OCI-M2 (cell line): ENCODE measurements around the gene REXO1.

Experiments used
- DNase-seq: peaks from one replicate; lab custom pipeline; 2025; ENCODE audit not compliant: unreplicated experiment; lab: John Stamatoyannopoulos, UW

The REXO1 gene

DNA sequence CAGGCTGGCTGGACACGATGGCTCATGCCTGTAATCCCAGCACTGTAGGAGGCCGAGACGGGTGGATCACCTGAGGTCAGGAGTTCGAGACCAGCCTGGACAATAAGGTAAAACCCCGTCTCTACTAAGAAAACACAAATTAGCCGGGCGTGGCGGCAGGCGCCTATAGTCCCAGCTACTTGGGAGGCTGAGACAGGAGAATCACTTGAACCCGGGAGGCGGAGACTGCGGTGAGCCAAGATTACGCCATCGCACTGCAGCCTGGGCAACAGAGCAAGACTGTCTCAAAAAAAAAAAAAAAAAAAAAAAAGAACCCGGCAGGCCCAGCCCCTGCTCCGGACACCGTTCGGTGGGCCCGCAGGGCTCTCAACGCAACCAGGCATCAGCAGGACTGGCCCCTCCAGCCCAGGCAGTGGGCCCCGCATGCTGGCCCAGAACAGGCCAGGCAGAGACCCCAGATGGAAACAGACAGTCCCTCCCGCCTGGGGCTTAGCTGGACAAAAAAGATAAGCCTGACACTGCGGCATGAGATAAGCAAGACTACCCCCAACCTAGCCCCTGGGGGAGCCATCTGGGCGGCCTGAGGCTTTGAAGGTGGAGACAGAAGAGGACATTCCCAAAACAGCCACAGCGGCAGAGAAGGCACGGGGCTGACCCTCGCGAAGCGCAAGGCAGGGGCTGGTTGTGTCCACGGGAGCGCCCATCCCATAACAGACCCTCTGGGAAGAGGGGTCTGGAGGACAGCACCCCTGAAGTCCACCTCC is 11.6 kb downstream of the REXO1 start:
- DNase-seq = peak; percentile 64

DNA sequence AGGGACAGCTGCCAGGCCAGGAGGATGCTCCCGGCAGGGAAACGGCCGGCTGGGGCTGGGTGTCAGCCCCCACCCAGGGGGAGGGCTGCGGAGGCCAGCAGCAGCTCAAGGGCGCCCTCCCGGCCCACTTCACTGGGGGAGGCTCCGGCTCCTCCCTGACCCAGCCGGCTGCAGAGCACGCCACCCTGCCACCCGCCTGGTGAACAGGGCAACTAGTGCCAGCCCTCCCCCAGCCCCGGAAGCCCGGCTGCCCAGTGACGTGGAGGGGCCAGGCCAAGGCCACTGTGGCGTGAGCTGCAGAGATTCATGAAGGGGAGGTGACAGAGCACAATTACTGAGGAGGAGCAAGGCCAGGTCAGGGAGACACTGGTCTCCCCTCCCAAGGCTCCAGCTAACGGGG is 14.7 kb downstream of the REXO1 start:
- no peak for DNase-seq

DNA sequence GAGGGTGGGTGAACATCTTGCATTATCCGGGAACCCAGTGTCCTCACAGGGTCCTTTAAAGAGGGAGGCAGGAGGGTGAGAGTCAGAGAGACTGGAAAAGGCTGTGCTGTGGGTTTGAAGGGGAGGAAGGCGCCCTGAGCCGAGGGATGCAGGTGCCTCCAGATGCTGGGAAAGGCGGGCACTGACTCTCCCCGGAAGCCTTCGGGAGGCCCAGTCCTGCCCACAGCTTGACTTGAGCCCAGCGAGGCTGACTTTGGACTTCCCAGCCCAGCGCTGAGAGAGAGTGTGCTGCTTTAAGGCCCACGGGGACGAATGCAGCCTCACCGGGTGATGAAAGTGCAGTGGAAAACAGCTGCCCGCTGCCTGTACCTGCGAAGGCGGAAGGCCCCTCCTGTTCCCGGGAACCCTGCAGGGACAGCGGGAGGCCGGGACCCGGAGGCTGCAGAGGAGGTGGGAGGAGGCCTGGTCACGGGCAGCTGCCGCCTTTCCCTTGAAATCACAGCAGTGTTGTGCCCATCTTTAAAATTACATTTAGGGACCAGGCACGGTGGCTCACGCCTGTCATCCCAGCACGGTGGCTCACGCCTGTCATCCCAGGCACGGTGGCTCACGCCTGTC is 16.1 kb downstream of the REXO1 start:
- no peak for DNase-seq

DNA sequence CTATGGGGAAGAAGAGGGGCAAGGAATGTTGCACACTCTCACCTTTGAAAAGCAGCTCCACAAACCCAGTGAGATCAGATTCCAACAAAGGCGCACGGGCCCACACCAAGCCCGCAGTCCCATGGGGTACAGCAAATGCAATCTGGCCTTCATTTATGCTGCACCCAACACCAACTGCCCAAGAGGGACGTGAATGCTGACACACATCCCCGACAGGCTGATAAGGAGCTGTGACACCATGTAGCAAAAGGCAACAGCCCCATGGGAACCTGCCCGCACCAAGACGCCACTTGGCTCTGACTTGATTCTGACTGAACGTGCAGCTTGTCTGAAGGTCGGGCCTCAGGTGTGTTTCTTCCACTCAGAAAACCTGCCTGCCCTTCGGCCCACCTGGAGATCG is 17.3 kb downstream of the REXO1 start:
- no peak for DNase-seq

DNA sequence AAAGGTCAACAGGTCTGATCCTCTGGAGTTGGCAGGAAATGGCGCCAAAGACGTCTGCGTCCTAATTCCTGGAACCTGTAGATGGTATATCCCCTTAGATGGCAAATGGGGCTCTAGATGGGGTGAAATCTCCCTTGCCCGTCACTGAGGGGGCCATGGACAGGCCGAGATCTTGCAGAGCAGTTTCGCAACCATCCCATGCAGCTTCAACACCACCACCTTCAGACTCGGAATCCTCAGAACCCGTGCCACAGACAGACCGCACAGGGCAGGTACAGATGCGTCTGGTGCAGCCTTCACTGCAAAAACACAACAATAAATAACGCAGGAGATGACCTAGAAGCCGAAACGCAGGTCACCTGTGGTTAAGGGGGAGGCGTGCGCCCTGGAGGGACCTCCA is 17.7 kb downstream of the REXO1 start:
- no peak for DNase-seq

DNA sequence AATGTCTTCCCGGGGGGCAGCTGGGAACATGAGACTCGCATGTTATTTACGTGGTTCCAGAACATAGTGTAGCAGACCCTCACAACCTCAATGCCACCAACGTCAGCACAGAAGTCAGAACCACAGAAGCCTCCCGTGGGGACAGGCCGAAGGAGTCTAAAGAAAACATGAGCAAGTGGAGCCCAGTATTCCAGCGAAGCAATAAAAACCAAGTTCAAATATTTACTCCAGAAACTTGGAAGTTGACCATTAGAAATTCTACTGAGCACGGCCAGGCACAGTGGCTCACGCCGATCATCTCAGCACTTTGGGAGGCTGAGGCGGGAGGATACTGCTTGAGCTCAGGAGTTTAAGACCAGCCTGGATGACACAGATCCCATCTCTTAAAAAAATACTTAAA is 18.3 kb downstream of the REXO1 start:
- no peak for DNase-seq

DNA sequence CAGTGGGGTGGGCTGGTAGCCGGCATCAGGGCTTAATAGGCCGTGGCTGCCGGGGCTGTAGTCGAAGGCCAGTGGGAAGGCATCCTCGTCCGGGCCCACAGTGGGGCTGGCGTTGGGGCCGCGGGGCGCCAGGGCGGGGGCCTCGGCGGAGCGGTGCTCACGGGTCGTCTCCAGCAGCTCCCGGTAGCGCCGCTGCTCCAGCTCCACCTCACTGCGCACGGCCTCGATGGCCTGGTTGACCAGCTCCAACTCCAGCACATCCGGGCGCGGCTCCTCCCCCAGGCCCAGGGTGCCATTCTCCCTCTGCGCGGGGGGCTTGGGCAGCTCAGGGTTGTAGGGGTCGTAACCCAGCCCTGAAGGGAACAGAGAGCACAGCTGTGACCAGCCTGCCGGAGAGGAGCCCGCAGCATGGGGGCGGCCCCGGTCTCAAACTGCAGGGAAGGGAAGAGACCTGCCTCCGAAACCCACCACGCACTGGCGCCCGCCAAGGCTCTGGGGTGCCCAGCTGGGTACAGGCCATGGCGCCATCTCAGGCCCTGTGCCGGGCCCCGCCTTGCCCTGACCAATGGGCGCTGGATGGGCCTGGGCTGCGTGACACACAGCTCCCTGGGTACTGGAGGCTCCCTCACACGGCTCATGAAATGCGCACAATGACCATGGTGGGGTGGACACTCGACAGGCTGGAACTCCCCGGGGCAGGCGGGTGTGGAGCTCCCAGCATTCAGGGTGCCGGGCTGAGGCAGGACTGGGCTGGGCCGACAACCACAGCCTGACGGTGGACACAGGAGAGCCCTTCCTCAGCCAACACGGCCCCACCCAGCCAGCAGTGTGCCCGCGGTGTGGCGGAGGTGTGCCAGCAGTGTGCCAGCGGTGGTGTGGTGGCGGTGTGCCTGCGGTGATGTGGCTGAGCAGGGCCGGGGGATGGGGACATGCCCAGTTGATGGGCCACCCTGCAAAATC is 19.7 kb downstream of the REXO1 start:
- DNase-seq = no peak

DNA sequence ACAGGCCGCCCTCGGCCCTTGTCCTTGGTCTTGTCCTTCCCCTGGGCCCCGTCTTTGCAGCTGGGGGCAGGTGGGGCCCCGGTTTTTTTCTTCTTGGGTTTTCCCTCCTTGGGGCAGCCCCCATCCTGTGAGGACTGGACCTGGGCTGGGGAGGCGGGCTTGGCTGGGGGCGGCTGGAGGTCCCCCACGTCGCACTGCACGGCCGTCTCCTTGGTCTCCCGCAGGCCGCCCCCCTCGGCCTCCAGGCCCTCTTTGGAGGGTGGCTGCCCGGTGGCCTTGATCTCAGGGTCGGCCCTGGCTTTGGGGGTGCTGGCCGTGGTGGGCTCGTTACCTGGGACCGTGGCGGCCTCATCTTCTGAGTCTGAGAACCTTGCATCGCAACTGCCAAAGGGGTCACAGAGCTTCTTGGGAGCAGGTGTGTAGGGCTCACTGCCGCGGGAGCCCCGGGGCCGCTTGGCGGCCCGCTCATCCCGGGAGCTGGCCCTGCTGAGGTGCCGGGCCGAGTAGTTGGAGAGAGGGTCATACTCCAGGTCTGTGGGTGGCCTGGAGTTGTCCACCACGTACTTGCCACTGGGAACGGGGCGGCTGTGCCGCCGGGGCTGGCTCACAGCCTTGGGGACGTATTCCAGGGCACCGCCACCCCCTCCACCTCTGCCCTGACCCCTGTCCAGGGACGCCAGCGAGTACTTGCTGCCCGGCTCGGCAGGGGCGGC is 20.6 kb downstream of the REXO1 start:
- no peak for DNase-seq

DNA sequence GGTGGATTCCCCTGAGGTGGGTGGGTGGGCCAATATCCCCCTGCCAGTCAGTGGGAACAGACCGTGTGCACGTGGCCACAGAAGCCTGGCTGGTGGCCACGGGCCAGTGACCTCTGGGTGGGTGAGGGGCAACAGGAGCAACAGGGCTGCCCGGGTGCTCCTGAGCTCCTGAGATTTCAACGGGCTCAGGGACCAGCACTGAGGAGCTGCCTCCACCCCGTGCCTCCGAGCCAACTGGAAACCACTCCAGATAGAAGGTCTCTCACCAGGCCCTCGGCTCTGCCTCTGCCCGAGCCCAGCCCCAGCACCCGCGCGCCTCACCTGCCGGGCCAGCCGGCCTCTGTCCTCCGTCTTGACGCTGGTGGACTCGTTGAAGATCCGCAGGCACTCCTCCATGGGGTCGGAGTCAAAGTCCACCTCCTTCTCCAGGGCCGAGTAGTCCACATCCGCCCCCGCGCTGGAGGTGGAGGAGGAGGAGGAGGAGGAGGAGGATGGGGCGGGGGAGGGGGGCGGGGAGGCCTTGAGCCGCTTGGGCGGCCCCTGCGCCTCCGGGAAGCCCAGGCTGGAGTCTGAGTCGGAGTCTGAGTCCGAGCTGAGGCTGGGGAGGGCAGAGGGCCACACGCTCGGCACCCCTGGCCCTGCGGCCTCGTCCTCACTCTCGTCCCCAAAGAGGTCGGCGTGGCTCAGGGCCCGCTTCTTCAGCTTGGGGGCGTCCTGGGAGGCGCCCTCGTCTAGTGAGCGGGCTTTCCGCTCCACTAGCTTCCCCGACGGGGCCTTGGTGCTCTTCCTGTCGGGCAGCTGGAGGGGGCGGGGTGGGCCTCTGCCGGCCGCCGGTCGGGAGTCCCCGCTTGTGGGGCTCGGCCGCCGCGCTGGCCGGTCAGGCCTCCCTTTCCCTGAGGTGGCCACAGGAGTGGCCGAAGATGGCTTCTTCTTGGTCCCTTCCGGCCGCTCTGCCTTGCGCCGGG is 21.4 kb downstream of the REXO1 start:
- DNase-seq = no peak

DNA sequence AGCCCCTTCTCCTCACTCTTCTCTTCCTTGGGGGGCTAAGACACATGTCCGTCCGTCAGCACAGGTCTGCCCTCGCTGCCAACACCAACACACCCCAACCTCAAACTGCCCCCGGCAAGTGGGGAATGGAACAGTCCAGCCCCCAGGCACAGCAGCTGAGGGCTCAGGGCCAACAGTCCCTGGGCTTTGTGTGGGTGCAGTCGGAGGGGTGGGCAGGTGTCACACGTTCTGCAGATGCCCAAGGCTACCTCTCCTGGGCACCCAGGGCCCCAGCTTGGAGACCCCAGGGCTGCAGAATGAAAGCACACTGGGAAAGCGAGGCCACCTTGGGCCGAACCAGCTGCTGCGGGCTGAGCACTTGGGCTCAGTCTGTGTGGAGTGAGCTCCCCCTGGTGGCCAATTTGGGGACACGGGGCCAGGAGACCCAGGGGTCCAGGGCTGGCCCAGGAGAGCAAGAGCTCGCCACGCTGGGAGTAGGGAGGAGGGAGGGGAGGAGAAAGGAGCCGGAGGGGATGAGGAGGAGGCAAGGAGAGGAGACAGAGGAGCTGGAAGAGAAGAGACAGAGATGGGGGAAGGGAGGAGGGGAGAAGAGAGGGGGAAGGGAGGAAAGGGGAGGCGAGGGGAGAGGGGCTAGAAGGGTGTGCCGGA is 22.2 kb downstream of the REXO1 start:
- no peak for DNase-seq

DNA sequence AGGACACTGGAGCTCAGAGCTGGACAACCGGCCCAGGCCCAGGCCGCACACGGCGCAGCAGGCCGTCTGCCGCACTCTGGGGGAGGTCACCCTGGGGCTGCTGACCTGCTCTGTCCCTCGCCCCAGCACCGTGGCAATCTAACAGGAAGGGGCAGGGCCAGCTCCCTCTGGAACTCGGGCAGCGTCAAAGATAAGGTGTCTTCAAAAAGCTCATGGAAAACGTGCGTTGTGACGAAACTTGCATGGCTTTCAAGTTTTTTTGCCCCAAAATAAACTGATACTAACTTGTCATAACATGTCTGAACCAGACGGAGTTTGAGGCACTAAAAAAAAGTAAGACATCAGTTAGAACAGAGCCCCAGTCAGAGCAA is 24.0 kb downstream of the REXO1 start:
- no peak for DNase-seq

DNA sequence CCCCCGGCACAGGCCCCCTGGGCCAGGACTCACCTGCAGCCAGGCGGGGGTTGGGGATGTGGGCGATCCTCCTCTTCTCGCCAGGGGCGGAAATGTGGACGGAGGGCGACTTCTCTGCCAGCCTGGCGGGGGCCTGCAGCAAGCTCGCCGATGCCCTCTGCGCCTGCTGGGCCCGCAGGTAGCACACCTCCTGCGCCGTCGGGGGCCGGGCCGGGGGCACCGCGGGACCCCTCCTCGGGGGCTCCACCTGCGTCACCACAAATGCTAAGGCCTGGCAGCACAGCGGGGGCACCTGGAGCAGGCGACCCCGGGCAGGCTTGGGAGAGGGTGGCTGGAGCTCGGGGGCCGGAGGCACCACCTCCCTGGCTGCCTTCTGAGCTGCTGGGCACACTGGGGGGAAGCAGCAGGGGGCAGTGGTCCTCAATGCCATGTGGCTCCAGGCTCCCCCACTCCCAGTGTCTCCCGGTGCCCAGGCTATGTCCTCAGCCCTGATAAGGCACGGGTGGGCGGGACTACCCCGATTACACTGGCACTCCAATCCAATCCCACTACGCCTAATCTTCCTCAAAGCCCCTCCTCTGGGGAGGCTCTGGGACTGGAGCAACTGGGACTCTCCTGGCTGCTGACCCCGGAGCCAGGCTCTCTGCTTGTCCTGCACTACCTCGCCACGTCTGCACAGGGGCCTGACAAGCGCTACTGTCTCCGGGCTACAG is 24.6 kb downstream of the REXO1 start:
- no peak for DNase-seq

DNA sequence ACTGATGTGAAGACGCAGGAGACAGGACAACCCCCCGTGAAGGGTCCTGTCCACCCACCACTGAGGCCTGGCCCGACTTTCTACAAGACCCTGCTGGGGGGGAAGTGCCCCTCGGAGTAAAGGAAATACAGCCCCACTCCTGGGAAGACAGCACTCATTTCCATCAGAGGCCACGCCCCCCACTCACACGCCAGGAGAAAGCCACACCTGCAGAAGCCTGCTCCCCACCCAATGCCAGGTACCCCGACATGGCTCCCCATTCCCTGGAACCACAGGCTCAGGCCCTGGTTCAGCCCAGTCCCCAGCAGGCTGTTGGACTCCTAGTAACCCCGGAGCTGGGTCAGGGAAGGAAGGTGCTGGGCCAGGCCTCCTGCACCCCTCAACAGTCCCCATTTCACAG is 25.3 kb downstream of the REXO1 start:
- no peak for DNase-seq

DNA sequence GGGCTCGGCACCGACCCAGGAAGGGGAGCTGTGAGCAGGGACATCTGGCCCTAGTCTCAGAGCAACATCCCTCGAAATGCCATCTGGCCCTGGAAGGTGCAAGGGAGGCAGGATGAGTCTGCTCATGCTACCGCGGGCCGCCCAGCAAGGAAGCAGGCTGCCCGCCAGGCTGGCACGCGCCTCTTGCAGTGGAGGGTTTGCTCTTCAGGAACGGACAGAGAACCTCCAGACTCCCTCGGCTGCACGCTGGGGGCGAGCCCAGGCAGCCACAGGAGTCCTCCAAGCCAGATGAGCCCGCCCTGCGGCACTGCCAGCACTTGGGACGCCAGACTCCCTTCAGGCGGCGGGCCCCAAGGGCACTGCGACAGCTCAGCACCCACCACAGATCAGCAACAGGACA is 26.1 kb downstream of the REXO1 start:
- DNase-seq = no peak

DNA sequence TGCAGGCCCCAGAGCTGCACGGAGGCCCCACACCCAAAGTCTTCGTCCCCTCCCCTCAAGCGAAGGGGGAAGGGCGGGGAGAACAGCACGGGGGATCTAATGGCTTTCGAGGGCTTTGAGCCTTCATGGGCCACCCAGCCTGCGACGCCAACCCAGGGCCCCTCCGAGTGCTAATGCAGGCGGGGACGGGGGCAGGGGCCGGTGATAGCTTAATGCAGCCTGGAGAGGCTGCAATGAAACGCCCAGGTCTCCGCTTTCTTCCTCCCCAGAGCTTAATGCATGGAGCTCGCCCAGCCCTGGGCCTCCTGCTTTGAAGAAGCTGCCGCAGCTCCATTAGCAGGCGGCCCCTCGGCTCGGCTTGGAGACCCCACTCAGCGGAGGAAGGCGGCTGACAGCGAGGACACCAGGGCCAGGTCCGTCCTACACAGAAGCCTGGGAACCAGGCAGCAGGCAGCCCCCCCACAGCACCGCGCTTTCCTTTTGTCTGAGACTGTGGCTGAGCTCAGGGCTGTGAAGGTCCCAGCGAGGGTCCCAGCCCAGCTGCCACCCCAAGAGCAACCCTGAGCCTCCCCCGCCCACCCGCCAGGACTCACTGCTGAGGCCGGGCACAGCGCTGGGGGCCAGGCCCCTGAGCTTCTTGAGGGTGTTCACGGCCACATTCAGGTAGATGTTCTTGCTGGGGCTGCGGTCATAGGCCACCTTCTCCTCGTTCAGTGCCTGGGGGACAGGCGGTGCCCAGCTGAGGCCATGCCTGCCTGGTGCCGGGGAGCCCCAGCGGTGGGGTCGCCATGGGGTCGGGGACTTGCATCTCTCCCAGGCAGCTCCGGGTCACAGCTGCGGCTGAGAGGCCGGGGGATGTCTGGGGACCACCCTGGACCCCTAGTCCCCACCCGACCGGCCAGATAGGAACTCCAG is 28.7 kb downstream of the REXO1 start:
- no peak for DNase-seq

DNA sequence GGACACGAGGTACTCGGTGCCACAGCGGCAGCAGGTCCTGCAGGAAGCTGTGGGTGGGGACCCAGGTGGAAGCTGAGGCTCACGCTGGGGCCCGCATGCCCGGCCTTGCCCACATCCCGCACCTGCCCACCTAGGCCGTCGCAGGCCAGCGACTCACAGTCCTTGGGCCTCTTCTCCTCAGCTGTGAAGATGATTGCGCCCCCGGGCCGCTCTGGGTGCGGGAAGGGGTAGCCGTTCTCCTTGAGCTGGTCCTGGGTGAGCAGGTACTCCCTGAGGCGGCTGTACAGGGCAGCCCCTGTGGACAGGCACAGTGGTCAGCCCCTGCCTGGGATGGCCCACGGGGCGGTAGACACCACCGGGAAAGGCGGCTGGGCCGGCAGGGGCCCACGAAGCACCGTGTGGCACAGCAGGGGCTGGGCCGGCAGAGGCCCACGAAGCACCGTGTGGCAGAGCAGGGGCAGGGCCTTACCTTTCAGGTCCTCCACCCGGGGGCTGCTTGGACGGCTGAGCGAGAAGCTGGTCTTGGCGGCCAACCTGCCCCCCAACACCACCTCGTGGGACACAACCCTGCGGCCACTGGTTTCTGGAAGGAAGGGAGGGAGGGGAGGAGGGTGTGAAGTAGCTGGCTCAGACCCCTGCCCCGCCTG is 29.6 kb downstream of the REXO1 start:
- no peak for DNase-seq

DNA sequence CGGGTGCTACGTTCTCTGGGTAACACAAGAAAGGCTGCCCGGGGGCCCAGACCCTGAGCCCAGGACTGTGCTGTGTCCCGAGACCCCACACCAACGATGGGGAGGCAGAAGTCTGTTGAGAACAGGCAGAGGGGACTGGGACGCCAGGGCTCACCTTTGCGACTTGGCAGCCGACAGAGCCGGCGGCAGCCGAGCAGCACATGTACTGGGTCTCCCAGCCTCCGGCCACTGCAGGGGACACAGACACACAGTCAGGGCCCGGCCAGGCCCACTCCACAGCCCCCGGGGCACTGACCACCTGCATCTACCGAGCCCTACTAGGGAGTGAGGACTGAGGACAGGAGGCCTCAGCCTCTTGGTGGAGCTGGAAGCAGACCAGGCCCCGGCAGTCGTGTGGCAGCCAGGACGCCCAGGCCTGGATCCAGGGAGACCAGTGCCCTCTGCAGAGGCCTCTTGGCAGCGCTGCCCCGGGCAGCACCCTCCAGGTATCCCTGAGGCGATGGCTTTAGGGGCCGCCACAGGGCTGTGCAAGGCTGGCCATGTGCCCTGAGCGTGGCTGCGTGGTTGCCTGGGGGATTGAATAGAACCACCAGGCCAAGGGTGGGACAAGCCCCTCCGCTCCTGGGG is 30.6 kb downstream of the REXO1 start:
- DNase-seq = no peak
